Measurements from ENCODE around the gene CHD5.

The CHD5 gene

GRCh38 chr1:6106977-6107376 lies 73.1 kb downstream of the CHD5 start:
- H3K27me3 ChIP-seq (replicated peaks; ENCODE audit: control insufficient read depth, insufficient read depth, low read length) = no peaks in the 10 kb centered on the region; the same call in 1 of the 2 replicates
- H3K36me3 ChIP-seq (ENCODE audit: control insufficient read depth, insufficient read depth, low read length) = no peaks in the 10 kb centered on the region
- no peak overlapping the region for H3K4me3 ChIP-seq (replicated peaks; ENCODE audit: low read depth, low read length)
- TF ChIP-seq CTCF (IDR thresholded peaks at IDR 0.05; ENCODE audit: insufficient read depth, low read length, poor library complexity, severe bottlenecking) = no peak
- DNase-seq (ENCODE audit: extremely low read depth, insufficient read length) = no peak

- no peak for TF ChIP-seq CTCF (IDR thresholded peaks at IDR 0.05; ENCODE audit: insufficient read depth, low read length, poor library complexity, severe bottlenecking)
- Histone ChIP-seq H3K27me3 (replicated peaks; ENCODE audit: control insufficient read depth, insufficient read depth, low read length) (no peaks in the 10 kb centered on the region; the same call in 1 of the 2 replicates), H3K36me3 (ENCODE audit: control insufficient read depth, insufficient read depth, low read length) (no peaks in the 10 kb centered on the region), H3K4me3 (replicated peaks; ENCODE audit: low read depth, low read length) (no peak overlapping the region)
- no peak for DNase-seq (ENCODE audit: extremely low read depth, insufficient read length)
These were observed 73.8 kb downstream of the CHD5 start for GRCh38 chr1:6106321-6106731.

GRCh38 chr1:6105763-6106162 lies 74.4 kb downstream of the CHD5 start:
- DNase-seq (ENCODE audit: extremely low read depth, insufficient read length) = no peak
- H3K4me3 ChIP-seq (replicated peaks; ENCODE audit: low read depth, low read length) = no peak overlapping the region
- H3K27me3 ChIP-seq (replicated peaks; ENCODE audit: control insufficient read depth, insufficient read depth, low read length) = no peaks in the 10 kb centered on the region; the same call in 1 of the 2 replicates
- peak; percentile 2 for TF ChIP-seq CTCF (IDR thresholded peaks at IDR 0.05; ENCODE audit: insufficient read depth, low read length, poor library complexity, severe bottlenecking)
- no peaks in the 10 kb centered on the region for H3K36me3 ChIP-seq (ENCODE audit: control insufficient read depth, insufficient read depth, low read length)

GRCh38 chr1:6105218-6105679 lies 74.9 kb downstream of the CHD5 start:
- TF ChIP-seq CTCF (IDR thresholded peaks at IDR 0.05; ENCODE audit: insufficient read depth, low read length, poor library complexity, severe bottlenecking) = no peak
- Histone ChIP-seq H3K27me3 (replicated peaks; ENCODE audit: control insufficient read depth, insufficient read depth, low read length) (no peaks in the 10 kb centered on the region; the same call in 1 of the 2 replicates), H3K36me3 (ENCODE audit: control insufficient read depth, insufficient read depth, low read length) (no peaks in the 10 kb centered on the region), H3K4me3 (replicated peaks; ENCODE audit: low read depth, low read length) (no peak overlapping the region)
- DNase-seq (ENCODE audit: extremely low read depth, insufficient read length) = no peak

GRCh38 chr1:6104631-6105030 lies 75.5 kb downstream of the CHD5 start:
- H3K4me3 ChIP-seq (replicated peaks; ENCODE audit: low read depth, low read length) = no peak overlapping the region
- no peak for TF ChIP-seq CTCF (IDR thresholded peaks at IDR 0.05; ENCODE audit: insufficient read depth, low read length, poor library complexity, severe bottlenecking)
- DNase-seq (ENCODE audit: extremely low read depth, insufficient read length) = no peak
- H3K36me3 ChIP-seq (ENCODE audit: control insufficient read depth, insufficient read depth, low read length) = no peaks in the 10 kb centered on the region
- no peaks in the 10 kb centered on the region; the same call in 1 of the 2 replicates for H3K27me3 ChIP-seq (replicated peaks; ENCODE audit: control insufficient read depth, insufficient read depth, low read length)
